ENCODE results near the gene RPL10L.

Gene RPL10L

DNA sequence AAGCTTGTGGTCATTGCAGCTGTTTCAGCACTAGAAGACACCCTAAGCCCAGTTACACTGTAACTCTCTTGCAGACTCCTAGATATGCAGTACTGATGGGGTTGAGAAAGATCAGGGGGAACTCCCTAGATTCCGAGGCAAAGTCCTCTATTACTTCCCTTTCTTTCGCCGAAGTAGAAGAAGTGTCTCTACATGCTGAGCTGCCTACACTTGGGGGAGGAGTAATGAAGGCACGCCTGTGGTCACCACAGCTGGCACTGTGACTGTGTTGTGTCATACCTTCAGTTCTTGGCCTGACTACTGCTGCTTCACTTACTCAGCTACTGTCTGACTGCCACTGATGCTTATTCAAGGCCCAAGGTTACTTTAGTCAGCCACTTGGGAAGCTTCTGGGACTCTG lies 35.1 kb upstream of the RPL10L start (continued):
- no peak for TF ChIP-seq PATZ1 (CRISPR knock-in tag; IDR thresholded peaks at IDR 0.05; ENCODE audit: borderline replicate concordance)

DNA sequence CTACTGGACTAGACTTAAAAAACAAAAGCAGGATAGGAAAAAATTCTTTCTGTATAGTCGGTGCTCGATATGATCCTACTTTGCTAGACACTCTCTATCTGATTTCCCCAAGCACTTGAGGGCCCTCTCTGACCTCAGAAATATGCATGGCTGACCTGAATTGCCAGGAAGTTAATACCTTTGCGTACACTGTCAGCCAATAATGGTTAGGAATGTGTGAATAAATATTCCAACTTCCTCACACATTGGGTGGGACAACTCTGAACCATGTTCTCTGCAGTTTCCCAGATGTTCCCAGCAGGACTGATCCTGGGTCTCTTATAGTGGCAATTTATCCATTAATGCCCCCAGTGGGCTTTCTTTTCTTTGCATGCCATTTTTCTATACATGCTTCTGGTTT lies 20.5 kb upstream of the RPL10L start:
- TF ChIP-seq ZFP30 (CRISPR knock-in tag; IDR thresholded peaks at IDR 0.05) = no peak
- no peak for TF ChIP-seq ISL1 (CRISPR knock-in tag; IDR thresholded peaks at IDR 0.05)
- TF ChIP-seq TCF4 (CRISPR knock-in tag; IDR thresholded peaks at IDR 0.05; ENCODE audit: borderline replicate concordance) = no peak
- no peak for TF ChIP-seq ZNF565 (CRISPR knock-in tag; conservative IDR thresholded peaks at IDR 0.05; ENCODE audit: low read depth)
- no peak for TF ChIP-seq CREB5 (CRISPR knock-in tag; IDR thresholded peaks at IDR 0.05; ENCODE audit: low read depth)
- no peak for TF ChIP-seq SNAI2 (CRISPR knock-in tag; IDR thresholded peaks at IDR 0.05)
- TF ChIP-seq POU6F1 (CRISPR knock-in tag; IDR thresholded peaks at IDR 0.05; ENCODE audit: borderline replicate concordance, low read depth) = no peak
- no peak for TF ChIP-seq BACH2 (CRISPR knock-in tag; IDR thresholded peaks at IDR 0.05; ENCODE audit: borderline replicate concordance)
- TF ChIP-seq ZFP3 (CRISPR knock-in tag; IDR thresholded peaks at IDR 0.05) = no peak
- no peak for TF ChIP-seq ARNTL (CRISPR knock-in tag; IDR thresholded peaks at IDR 0.05; ENCODE audit: borderline replicate concordance, low read depth)
- TF ChIP-seq ESRRG (CRISPR knock-in tag; IDR thresholded peaks at IDR 0.05) = no peak
- TF ChIP-seq CSDC2 (CRISPR knock-in tag; IDR thresholded peaks at IDR 0.05) = no peak
- ATAC-seq = no peak

DNA sequence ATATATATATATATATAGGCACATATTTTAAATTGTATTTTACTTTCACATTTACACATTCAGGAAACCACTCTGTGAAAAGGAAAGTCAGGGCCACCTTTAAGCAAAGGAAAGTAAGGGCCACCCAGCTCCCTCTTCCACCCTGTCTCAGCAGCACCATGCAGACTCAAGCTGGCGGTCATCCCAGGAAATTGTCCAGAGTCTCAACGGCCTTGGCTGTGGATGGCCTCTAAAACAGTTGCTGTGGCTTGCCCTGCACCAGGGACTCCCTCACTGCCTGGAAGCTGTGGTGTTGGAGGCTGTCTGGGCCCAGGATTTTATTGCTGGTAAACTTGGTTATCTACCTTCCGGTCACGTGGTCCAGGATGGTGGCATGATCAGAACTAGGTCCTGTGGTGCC lies 11.8 kb upstream of the RPL10L start:
- ATAC-seq = no peak
- TF ChIP-seq SNAI2 (CRISPR knock-in tag; IDR thresholded peaks at IDR 0.05) (no peak), POU6F1 (CRISPR knock-in tag; IDR thresholded peaks at IDR 0.05; ENCODE audit: borderline replicate concordance, low read depth) (no peak), ESRRG (CRISPR knock-in tag; IDR thresholded peaks at IDR 0.05) (no peak), ZFP3 (CRISPR knock-in tag; IDR thresholded peaks at IDR 0.05) (no peak), ZFP30 (CRISPR knock-in tag; IDR thresholded peaks at IDR 0.05) (no peak), CSRNP3 (CRISPR knock-in tag; IDR thresholded peaks at IDR 0.05) (no peak)

GRCh38 chr14:46661728-46662127 lies 10.1 kb upstream of the RPL10L start:
- ATAC-seq = no peak
- TF ChIP-seq ISL1 (CRISPR knock-in tag; IDR thresholded peaks at IDR 0.05) (no peak), PPARA (CRISPR knock-in tag; IDR thresholded peaks at IDR 0.05; ENCODE audit: borderline replicate concordance) (no peak), TOX (CRISPR knock-in tag; IDR thresholded peaks at IDR 0.05; ENCODE audit: borderline replicate concordance) (no peak), RARB (CRISPR knock-in tag; IDR thresholded peaks at IDR 0.05) (no peak), ARNTL (CRISPR knock-in tag; IDR thresholded peaks at IDR 0.05; ENCODE audit: borderline replicate concordance, low read depth) (no peak), ZFP30 (CRISPR knock-in tag; IDR thresholded peaks at IDR 0.05) (no peak), ZNF565 (CRISPR knock-in tag; conservative IDR thresholded peaks at IDR 0.05; ENCODE audit: low read depth) (no peak), BACH2 (CRISPR knock-in tag; IDR thresholded peaks at IDR 0.05; ENCODE audit: borderline replicate concordance) (no peak), CSRNP3 (CRISPR knock-in tag; IDR thresholded peaks at IDR 0.05) (no peak), ZNF70 (CRISPR knock-in tag; IDR thresholded peaks at IDR 0.05) (no peak), TCF4 (CRISPR knock-in tag; IDR thresholded peaks at IDR 0.05; ENCODE audit: borderline replicate concordance) (no peak), ZC3H10 (CRISPR knock-in tag; IDR thresholded peaks at IDR 0.05) (no peak), GLIS3 (CRISPR knock-in tag; IDR thresholded peaks at IDR 0.05) (no peak), ESRRG (CRISPR knock-in tag; IDR thresholded peaks at IDR 0.05) (no peak), CREB5 (CRISPR knock-in tag; IDR thresholded peaks at IDR 0.05; ENCODE audit: low read depth) (no peak), OSR1 (CRISPR knock-in tag; IDR thresholded peaks at IDR 0.05) (no peak)
- TF ChIP-seq, protein P1, sequence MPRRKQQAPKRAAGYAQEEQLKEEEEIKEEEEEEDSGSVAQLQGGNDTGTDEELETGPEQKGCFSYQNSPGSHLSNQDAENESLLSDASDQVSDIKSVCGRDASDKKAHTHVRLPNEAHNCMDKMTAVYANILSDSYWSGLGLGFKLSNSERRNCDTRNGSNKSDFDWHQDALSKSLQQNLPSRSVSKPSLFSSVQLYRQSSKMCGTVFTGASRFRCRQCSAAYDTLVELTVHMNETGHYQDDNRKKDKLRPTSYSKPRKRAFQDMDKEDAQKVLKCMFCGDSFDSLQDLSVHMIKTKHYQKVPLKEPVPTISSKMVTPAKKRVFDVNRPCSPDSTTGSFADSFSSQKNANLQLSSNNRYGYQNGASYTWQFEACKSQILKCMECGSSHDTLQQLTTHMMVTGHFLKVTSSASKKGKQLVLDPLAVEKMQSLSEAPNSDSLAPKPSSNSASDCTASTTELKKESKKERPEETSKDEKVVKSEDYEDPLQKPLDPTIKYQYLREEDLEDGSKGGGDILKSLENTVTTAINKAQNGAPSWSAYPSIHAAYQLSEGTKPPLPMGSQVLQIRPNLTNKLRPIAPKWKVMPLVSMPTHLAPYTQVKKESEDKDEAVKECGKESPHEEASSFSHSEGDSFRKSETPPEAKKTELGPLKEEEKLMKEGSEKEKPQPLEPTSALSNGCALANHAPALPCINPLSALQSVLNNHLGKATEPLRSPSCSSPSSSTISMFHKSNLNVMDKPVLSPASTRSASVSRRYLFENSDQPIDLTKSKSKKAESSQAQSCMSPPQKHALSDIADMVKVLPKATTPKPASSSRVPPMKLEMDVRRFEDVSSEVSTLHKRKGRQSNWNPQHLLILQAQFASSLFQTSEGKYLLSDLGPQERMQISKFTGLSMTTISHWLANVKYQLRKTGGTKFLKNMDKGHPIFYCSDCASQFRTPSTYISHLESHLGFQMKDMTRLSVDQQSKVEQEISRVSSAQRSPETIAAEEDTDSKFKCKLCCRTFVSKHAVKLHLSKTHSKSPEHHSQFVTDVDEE (CRISPR knock-in tag; IDR thresholded peaks at IDR 0.05) = no peak

Measured in SK-N-SH treated with all-trans-retinoic acid at 6 μM for 48 hours (cell line).